GM19463 (cell line): ENCODE results near the gene TMEM87B.
"Not testable (repeated sequence)": the region's sequence is repeated elsewhere in the genome, so short reads cannot be mapped to it uniquely, and the experiment has no call there.

Experiments used
- ATAC-seq: cut with Tn5 transposase; IDR thresholded peaks from one replicate; pipeline ENCODE4 v1.9.1; 2021; ENCODE audit warnings: mild to moderate bottlenecking, moderate library complexity; ENCODE audit not compliant: unreplicated experiment

TMEM87B gene

GRCh38 chr2:112065486-112065885 is 10.4 kb downstream of the TMEM87B start:
- ATAC-seq: no peak

GRCh38 chr2:112065966-112066365 is 10.9 kb downstream of the TMEM87B start:
- ATAC-seq: peak; percentile 60

GRCh38 chr2:112069794-112070193 is 14.7 kb downstream of the TMEM87B start:
- not testable (repeated sequence) for ATAC-seq

- ATAC-seq: no peak
Measured at GRCh38 chr2:112073875-112074274, 18.8 kb downstream of the TMEM87B start.

- no peak for ATAC-seq
Measured at GRCh38 chr2:112074506-112074905, 19.4 kb downstream of the TMEM87B start.

- no peak for ATAC-seq
Measured at GRCh38 chr2:112075490-112076260, 20.6 kb downstream of the TMEM87B start.

GRCh38 chr2:112077814-112078213 is 22.7 kb downstream of the TMEM87B start:
- ATAC-seq: no peak

GRCh38 chr2:112081262-112081661 is 26.2 kb downstream of the TMEM87B start:
- ATAC-seq: no peak

GRCh38 chr2:112084689-112085374 is 29.8 kb downstream of the TMEM87B start:
- no peak for ATAC-seq

- no peak for ATAC-seq
Measured at GRCh38 chr2:112085375-112085730, 30.3 kb downstream of the TMEM87B start.

GRCh38 chr2:112085916-112086669 is 31.0 kb downstream of the TMEM87B start:
- no peak for ATAC-seq

- peak; percentile 86 for ATAC-seq
Measured at GRCh38 chr2:112087346-112088020, 32.4 kb downstream of the TMEM87B start.

GRCh38 chr2:112089375-112089774 is 34.3 kb downstream of the TMEM87B start:
- no peak for ATAC-seq

GRCh38 chr2:112092286-112093041 is 37.4 kb downstream of the TMEM87B start:
- no peak for ATAC-seq

- ATAC-seq: no peak
Measured at GRCh38 chr2:112093216-112093615, 38.1 kb downstream of the TMEM87B start.

GRCh38 chr2:112095681-112096080 is 40.6 kb downstream of the TMEM87B start:
- no peak for ATAC-seq

- ATAC-seq: no peak
Measured at GRCh38 chr2:112096098-112096497, 41.0 kb downstream of the TMEM87B start.

- no peak for ATAC-seq
Measured at GRCh38 chr2:112108178-112108832, 53.2 kb downstream of the TMEM87B start.

GRCh38 chr2:112109278-112109677 is 54.2 kb downstream of the TMEM87B start:
- ATAC-seq: no peak

- ATAC-seq: no peak
Measured at GRCh38 chr2:112110966-112111365, 55.9 kb downstream of the TMEM87B start.
